Measurements from ENCODE around the gene TMEM72. TPM values are rescaled to one million over a fixed set of nuclear protein-coding genes. Genes with fewer than 3 reads are reported as not detected.

The TMEM72 gene
- total RNA-seq, 1 experiment from 2014 or later, result not detected

- ChIA-PET POLR2A (ENCODE audit: unreplicated experiment) (interaction anchor here (0.6 kb wide), 1 partner anchor 66 kb away, joined by 4 read pairs; no protein-coding TSS in a partner anchor), CTCF (no interaction called here)
- DNase-seq, result no peak
- peaks cover 73% of the 10 kb centered on the region for H3K27me3 ChIP-seq (ENCODE audit: insufficient read depth, low read depth)
- H3K27ac ChIP-seq, result no peak overlapping the region
- intact Hi-C loops (cut with micrococcal nuclease; ENCODE audit: unreplicated experiment), result no loop called here
- no peaks in the 10 kb centered on the region for H3F3A ChIP-seq (ENCODE audit: insufficient read depth, low read depth)
- H2AFZ ChIP-seq, result no peak overlapping the region
- H3K4me3 ChIP-seq, result no peak overlapping the region
- BruUV-seq (replicated peaks), result no TSS peak
- no peaks in the 10 kb centered on the region for H3K9me2 ChIP-seq (ENCODE audit: insufficient read depth)
- no peak overlapping the region for H3K4me2 ChIP-seq
- TF ChIP-seq EZH2 (IDR thresholded peaks at IDR 0.05; ENCODE audit: low read depth) (no peak), CTCF (conservative IDR thresholded peaks at IDR 0.05) (no peak)
- no peaks in the 10 kb centered on the region for H3K36me3 ChIP-seq (ENCODE audit: low read depth)
- H3K79me2 ChIP-seq (ENCODE audit: low read depth), result no peaks in the 10 kb centered on the region
- H4K20me1 ChIP-seq (ENCODE audit: insufficient read depth), result no peaks in the 10 kb centered on the region
- H3K9me3 ChIP-seq (ENCODE audit: insufficient read depth, low read depth), result no peaks in the 10 kb centered on the region
- no peaks in the 10 kb centered on the region for H3K4me1 ChIP-seq (replicated peaks; ENCODE audit: insufficient read depth)
Observed at GRCh38 chr10:44907556-44907955, 3.6 kb upstream of the TMEM72 start.

GRCh38 chr10:44908066-44908749 is 2.9 kb upstream of the TMEM72 start:
- Histone ChIP-seq H3F3A (ENCODE audit: insufficient read depth, low read depth) (no peaks in the 10 kb centered on the region), H3K4me1 (replicated peaks; ENCODE audit: insufficient read depth) (no peaks in the 10 kb centered on the region), H4K20me1 (ENCODE audit: insufficient read depth) (no peaks in the 10 kb centered on the region), H3K36me3 (ENCODE audit: low read depth) (no peaks in the 10 kb centered on the region), H3K9me2 (ENCODE audit: insufficient read depth) (no peaks in the 10 kb centered on the region), H3K27ac (no peak overlapping the region), H3K4me2 (no peak overlapping the region), H3K4me3 (no peak overlapping the region), H3K9me3 (ENCODE audit: insufficient read depth, low read depth) (no peaks in the 10 kb centered on the region), H3K79me2 (ENCODE audit: low read depth) (no peaks in the 10 kb centered on the region), H2AFZ (no peak overlapping the region), H3K27me3 (ENCODE audit: insufficient read depth, low read depth) (peaks cover 78% of the 10 kb centered on the region)
- ChIA-PET POLR2A (ENCODE audit: unreplicated experiment) (interaction anchor here (0.6 kb wide), 1 partner anchor 65 kb away, joined by 4 read pairs; no protein-coding TSS in a partner anchor), CTCF (no interaction called here)
- BruUV-seq (replicated peaks), result no TSS peak
- intact Hi-C loops (cut with micrococcal nuclease; ENCODE audit: unreplicated experiment), result no loop called here
- no peak for DNase-seq
- TF ChIP-seq EZH2 (IDR thresholded peaks at IDR 0.05; ENCODE audit: low read depth) (no peak), CTCF (conservative IDR thresholded peaks at IDR 0.05) (no peak)

- POLR2A ChIA-PET (ENCODE audit: unreplicated experiment), result no interaction called here
Observed at GRCh38 chr10:44908936-44909630, 2.1 kb upstream of the TMEM72 start.

More at GRCh38 chr10:44908936-44909630, 2.1 kb upstream of the TMEM72 start:
- CTCF ChIA-PET, result no interaction called here
- Histone ChIP-seq H4K20me1 (ENCODE audit: insufficient read depth) (no peaks in the 10 kb centered on the region), H3K4me2 (no peak overlapping the region), H2AFZ (no peak overlapping the region), H3K9me2 (ENCODE audit: insufficient read depth) (no peaks in the 10 kb centered on the region), H3K79me2 (ENCODE audit: low read depth) (no peaks in the 10 kb centered on the region), H3F3A (ENCODE audit: insufficient read depth, low read depth) (no peaks in the 10 kb centered on the region), H3K4me3 (no peak overlapping the region), H3K4me1 (replicated peaks; ENCODE audit: insufficient read depth) (no peaks in the 10 kb centered on the region), H3K27ac (no peak overlapping the region), H3K9me3 (ENCODE audit: insufficient read depth, low read depth) (no peaks in the 10 kb centered on the region), H3K36me3 (ENCODE audit: low read depth) (no peaks in the 10 kb centered on the region), H3K27me3 (ENCODE audit: insufficient read depth, low read depth) (peaks cover 84% of the 10 kb centered on the region)
- no peak for DNase-seq
- TF ChIP-seq EZH2 (IDR thresholded peaks at IDR 0.05; ENCODE audit: low read depth) (no peak), CTCF (conservative IDR thresholded peaks at IDR 0.05) (no peak)
- no TSS peak for BruUV-seq (replicated peaks)
- intact Hi-C loops (cut with micrococcal nuclease; ENCODE audit: unreplicated experiment), result no loop called here
